AG04450 (cell line): Measurements from ENCODE around the gene HOMEZ. TPM values are rescaled to one million over a fixed set of nuclear protein-coding genes. Genes with fewer than 3 reads are reported as not detected.
A peak's percentile ranks its signal among the peaks of the same experiment; 100 is the strongest.

Source experiments
- CTCF ChIA-PET: fragments of 300-600, 350-600 bp; formaldehyde crosslinking; extraction: SDS; loops from one replicate; lab custom pipeline; 2022; ENCODE audit warnings: antibody characterized with exemption, inconsistent platforms; lab: Charles Lee
- POLR2A ChIA-PET: fragments of 350-600 bp; formaldehyde crosslinking; extraction: SDS; loops from one replicate; lab custom pipeline; 2021; ENCODE audit warnings: antibody characterized with exemption, inconsistent platforms; lab: Yijun Ruan, JAX
- DNase-seq: peaks from one replicate; pipeline ENCODE4 v3.0.0-alpha.2; 2011; ENCODE audit warnings: low read depth, low spot score
- H3K27ac ChIP-seq: one replicate; pipeline ENCODE4 v1.5.1; 2012; ENCODE audit warnings: low read depth, low read length, control low read depth
- H3K27me3 ChIP-seq: one replicate; pipeline ENCODE4 v1.6.0; 2012; ENCODE audit warnings: low read length; ENCODE audit not compliant: control insufficient read depth, insufficient read depth
- H3K4me3 ChIP-seq: 2 replicates; pipeline ENCODE4 v1.5.1; 2011; ENCODE audit warnings: mild to moderate bottlenecking, low read depth, low read length, control low read depth
- H3K9me3 ChIP-seq: 2 replicates; pipeline ENCODE4 v1.5.1; 2012; ENCODE audit warnings: low read length; ENCODE audit not compliant: control insufficient read depth, insufficient read depth
- polyA plus RNA-seq: library from polyadenylated mRNA; depleted of rRNA; stranded (reverse); fragments of >200 nt; gene quantifications from 2 replicates; pipeline ENCODE4 v1.2.3, GENCODE V29; 2011
- TF ChIP-seq, protein P1 (sequence below): IDR thresholded peaks from 2 replicates; pipeline ENCODE4 v1.5.1; 2011; ENCODE audit warnings: low read depth, low read length, control low read depth, inconsistent platforms

Gene HOMEZ
- polyA plus RNA-seq, 1 experiment, result 11.2 TPM

- H3K27me3 ChIP-seq, result no peaks in the 10 kb centered on the region
- CTCF ChIA-PET, result interaction anchor here (0.6 to 1.4 kb wide), 4 partner anchors 11 to 285 kb away, joined by 3 read pairs; partner anchors contain the start of gene PABPN1
- no peaks in the 10 kb centered on the region; the same call in 1 of the 2 replicates for H3K9me3 ChIP-seq
- TF ChIP-seq, protein P1, sequence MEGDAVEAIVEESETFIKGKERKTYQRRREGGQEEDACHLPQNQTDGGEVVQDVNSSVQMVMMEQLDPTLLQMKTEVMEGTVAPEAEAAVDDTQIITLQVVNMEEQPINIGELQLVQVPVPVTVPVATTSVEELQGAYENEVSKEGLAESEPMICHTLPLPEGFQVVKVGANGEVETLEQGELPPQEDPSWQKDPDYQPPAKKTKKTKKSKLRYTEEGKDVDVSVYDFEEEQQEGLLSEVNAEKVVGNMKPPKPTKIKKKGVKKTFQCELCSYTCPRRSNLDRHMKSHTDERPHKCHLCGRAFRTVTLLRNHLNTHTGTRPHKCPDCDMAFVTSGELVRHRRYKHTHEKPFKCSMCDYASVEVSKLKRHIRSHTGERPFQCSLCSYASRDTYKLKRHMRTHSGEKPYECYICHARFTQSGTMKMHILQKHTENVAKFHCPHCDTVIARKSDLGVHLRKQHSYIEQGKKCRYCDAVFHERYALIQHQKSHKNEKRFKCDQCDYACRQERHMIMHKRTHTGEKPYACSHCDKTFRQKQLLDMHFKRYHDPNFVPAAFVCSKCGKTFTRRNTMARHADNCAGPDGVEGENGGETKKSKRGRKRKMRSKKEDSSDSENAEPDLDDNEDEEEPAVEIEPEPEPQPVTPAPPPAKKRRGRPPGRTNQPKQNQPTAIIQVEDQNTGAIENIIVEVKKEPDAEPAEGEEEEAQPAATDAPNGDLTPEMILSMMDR, result no peak
- peak; percentile 70 for DNase-seq
- H3K4me3 ChIP-seq, result peak within 1 kb of the TSS; percentile 92
- POLR2A ChIA-PET, result interaction anchor here (0.5 to 5.9 kb wide), 8 partner anchors 10 to 358 kb away, joined by 3 to 54 read pairs (median 3); partner anchors contain the start of genes HOMEZ and PABPN1
- peak within 1 kb of the TSS; percentile 47 for H3K27ac ChIP-seq
These were observed 20.6 kb upstream of the HOMEZ start, which contains the start of gene BCL2L2 for GRCh38 chr14:23306412-23307145. TSS of gene BCL2L2 (plus strand) at chr14:23306833. CDS start at chr14:23307768, 935 bp downstream.

DNA sequence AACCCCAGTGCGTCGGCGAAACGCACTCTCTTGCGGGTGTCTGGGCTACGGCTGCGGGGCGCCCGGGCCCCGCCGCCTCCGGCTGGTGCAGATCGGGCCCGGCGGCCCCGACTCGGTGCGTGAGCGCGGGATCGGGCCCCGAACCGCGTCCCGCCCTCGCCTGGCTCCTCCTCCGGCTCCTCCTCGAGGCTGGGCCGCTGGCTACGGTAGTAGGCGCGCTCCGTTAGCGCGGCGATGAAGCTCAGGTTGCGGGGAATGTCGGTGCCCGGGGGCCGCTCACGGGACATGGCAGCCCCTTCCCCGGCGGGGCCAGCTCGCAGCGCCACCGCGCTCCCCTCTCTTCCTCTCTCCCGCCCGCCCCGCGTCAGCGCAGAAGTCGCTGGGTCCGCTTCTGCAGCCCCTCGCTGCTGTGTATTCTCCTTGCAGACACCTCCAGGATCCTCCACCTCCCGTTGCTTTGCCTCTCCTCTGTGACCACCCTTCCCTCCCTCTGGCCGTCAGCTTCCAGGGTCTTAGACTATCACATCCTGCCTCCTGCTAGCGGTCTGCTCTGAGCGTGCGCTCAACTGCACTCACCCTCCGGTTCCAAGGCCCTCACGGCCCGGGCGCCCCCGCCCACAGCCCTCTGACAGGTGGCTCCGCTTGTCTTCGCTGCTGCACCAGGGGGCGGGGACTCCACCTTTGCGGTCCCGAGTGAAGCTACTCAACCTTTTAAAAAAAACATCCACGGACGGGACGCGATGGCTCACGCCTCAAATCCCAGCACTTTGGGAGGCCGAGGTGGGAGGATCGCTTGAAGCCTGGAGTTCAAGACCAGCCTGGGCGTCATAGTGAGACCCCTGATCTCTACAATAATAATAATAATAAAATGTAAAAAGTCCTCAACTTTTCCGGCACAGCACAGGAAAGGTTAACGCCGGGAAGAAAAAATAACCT, 16.6 kb upstream of the HOMEZ start, which contains the start of gene PPP1R3E:
Gene PPP1R3E, minus strand, starts transcription at position 570 of the 936 bp plus-strand sequence. Its CDS starts 283 bp downstream, at position 287.
- Histone ChIP-seq H3K4me3 (peak within 1 kb of the TSS; percentile 74), H3K27ac (peak within 1 kb of the TSS; percentile 61), H3K27me3 (no peaks in the 10 kb centered on the region), H3K9me3 (no peaks in the 10 kb centered on the region; the same call in 1 of the 2 replicates)
- TF ChIP-seq, protein P1, result no peak
- DNase-seq, result no peak
- POLR2A ChIA-PET, result interaction anchor here (0.7 to 2.8 kb wide), 4 partner anchors 9 to 893 kb away, joined by 3 to 28 read pairs (median 4); partner anchors contain the start of genes ACIN1, C14orf119, PABPN1 and TM9SF1
- CTCF ChIA-PET, result interaction anchor here (0.7 to 2.8 kb wide), 10 partner anchors 9 to 746 kb away, joined by 3 to 24 read pairs (median 4); partner anchors contain the start of genes HOMEZ, PABPN1 and SLC22A17

DNA sequence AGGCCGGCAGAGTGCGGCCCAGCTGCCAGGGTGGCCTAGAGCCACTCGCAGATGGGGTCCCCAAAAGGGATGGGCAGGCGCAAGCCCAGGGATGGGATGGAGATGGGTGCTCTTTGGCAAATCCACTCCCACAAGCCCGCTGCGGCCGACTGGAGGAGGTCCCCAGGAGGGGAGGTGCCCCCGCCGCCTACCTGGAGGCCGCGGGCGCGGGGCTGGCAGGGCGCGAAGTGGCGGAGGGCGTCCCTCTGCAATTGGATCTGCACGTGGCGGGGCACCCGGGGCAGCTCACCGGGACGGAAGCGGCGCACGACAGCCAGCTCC, 16.0 kb upstream of the HOMEZ start:
- TF ChIP-seq, protein P1, result no peak
- peak overlapping the region; percentile 74 for H3K4me3 ChIP-seq
- H3K27ac ChIP-seq, result peak overlapping the region; percentile 61
- CTCF ChIA-PET, result interaction anchor here (0.8 to 2.8 kb wide), 9 partner anchors 10 to 240 kb away, joined by 3 to 24 read pairs (median 5); partner anchors contain the start of genes HOMEZ and SLC22A17
- POLR2A ChIA-PET, result interaction anchor here (0.6 to 2.8 kb wide), 4 partner anchors 20 to 893 kb away, joined by 3 to 28 read pairs (median 4); partner anchors contain the start of genes ACIN1, C14orf119, PABPN1 and TM9SF1
- H3K9me3 ChIP-seq, result no peaks in the 10 kb centered on the region; the same call in 1 of the 2 replicates
- DNase-seq, result no peak
- H3K27me3 ChIP-seq, result no peaks in the 10 kb centered on the region

GRCh38 chr14:23301288-23301968, 15.5 kb upstream of the HOMEZ start:
- TF ChIP-seq, protein P1, result peak; percentile 60
- POLR2A ChIA-PET, result interaction anchor here (0.6 to 2.8 kb wide), 6 partner anchors 15 to 894 kb away, joined by 3 to 28 read pairs (median 4); partner anchors contain the start of genes ACIN1, C14orf119, HOMEZ and PABPN1
- peak overlapping the region; percentile 98 for H3K27ac ChIP-seq
- no peaks in the 10 kb centered on the region; the same call in 1 of the 2 replicates for H3K9me3 ChIP-seq
- CTCF ChIA-PET, result interaction anchor here (0.5 to 2.8 kb wide), 41 partner anchors 9 to 796 kb away, joined by 3 to 27 read pairs (median 4); partner anchors contain the start of genes ACIN1, C14orf119, HOMEZ and PABPN1
- no peaks in the 10 kb centered on the region for H3K27me3 ChIP-seq
- peak overlapping the region; percentile 79 for H3K4me3 ChIP-seq
- peak; percentile 92 for DNase-seq
